Measurements from ENCODE around the gene SAMD11.

SAMD11 gene

GRCh38 chr1:903721-904271 is 19.9 kb upstream of the SAMD11 start:
- DNase-seq (ENCODE audit: extremely low read depth, low read depth) = no peak
- TF ChIP-seq CTCF (IDR thresholded peaks at IDR 0.05; ENCODE audit: low read depth, low read length, missing control alignments) = no peak
- H3K4me3 ChIP-seq (replicated peaks; ENCODE audit: low read depth, low read length) = peak overlapping the region; percentile 50; the same call in 1 of the 2 replicates

- H3K4me3 ChIP-seq (replicated peaks; ENCODE audit: low read depth, low read length) = peak overlapping the region; percentile 50
- peak; percentile 58 for TF ChIP-seq CTCF (IDR thresholded peaks at IDR 0.05; ENCODE audit: low read depth, low read length, missing control alignments)
- DNase-seq (ENCODE audit: extremely low read depth, low read depth) = peak; percentile 36
These were observed 19.3 kb upstream of the SAMD11 start for GRCh38 chr1:904310-904950.

GRCh38 chr1:905071-905749 is 18.5 kb upstream of the SAMD11 start:
- no peak for TF ChIP-seq CTCF (IDR thresholded peaks at IDR 0.05; ENCODE audit: low read depth, low read length, missing control alignments)
- peak overlapping the region; percentile 50 for H3K4me3 ChIP-seq (replicated peaks; ENCODE audit: low read depth, low read length)
- DNase-seq (ENCODE audit: extremely low read depth, low read depth) = no peak

GRCh38 chr1:905811-906599 is 17.7 kb upstream of the SAMD11 start:
- peak overlapping the region; percentile 50 for H3K4me3 ChIP-seq (replicated peaks; ENCODE audit: low read depth, low read length)
- DNase-seq (ENCODE audit: extremely low read depth, low read depth) = no peak
- no peak for TF ChIP-seq CTCF (IDR thresholded peaks at IDR 0.05; ENCODE audit: low read depth, low read length, missing control alignments)

GRCh38 chr1:906600-907420 is 16.9 kb upstream of the SAMD11 start:
- peak; percentile 31 for DNase-seq (ENCODE audit: extremely low read depth, low read depth)
- TF ChIP-seq CTCF (IDR thresholded peaks at IDR 0.05; ENCODE audit: low read depth, low read length, missing control alignments) = no peak
- H3K4me3 ChIP-seq (replicated peaks; ENCODE audit: low read depth, low read length) = no peak overlapping the region

All from HFF-Myc (cell line).